Tibial artery (tissue), 4 donors: Measurements from ENCODE around the gene GBP1.

Experiments used
- DNase-seq, 2 donors: peaks; one replicate each; pipeline ENCODE4 v3.0.0-alpha.2; 2019
- H3K27ac ChIP-seq, 2 donors: fragments of 200-600 bp; sonication (generic) in 1 of 2; 1 replicate in 1 of 2; 2 replicates in 1 of 2; pipeline ENCODE4 v1.5.1; 2018 to 2019; ENCODE audit warnings: mild to moderate bottlenecking in 1 of 2
- H3K27me3 ChIP-seq, 2 donors: fragments of 200-600 bp; sonication (generic) in 1 of 2; one replicate each; pipeline versions ENCODE4 v1.5.1 to v1.6.0; 2016 to 2019
- H3K36me3 ChIP-seq, 3 donors: fragments of 200-600 bp; sonication (generic) in 2 of 3; one replicate each; pipeline ENCODE4 v1.5.1; 2016 to 2019; ENCODE audit warnings: mild to moderate bottlenecking in 2 of 3
- H3K4me1 ChIP-seq, 4 donors: fragments of 200-600 bp; sonication (generic) in 2 of 4; 1 replicate in 3 of 4; 2 replicates in 1 of 4; pipeline ENCODE4 v1.5.1; 2016 to 2019
- H3K4me3 ChIP-seq, 2 donors: fragments of 200-600 bp; sonication (generic) in 1 of 2; 1 replicate in 1 of 2; 2 replicates in 1 of 2; pipeline ENCODE4 v1.5.1; 2018 to 2019; ENCODE audit warnings: mild to moderate bottlenecking in 2 of 2
- H3K9me3 ChIP-seq, 3 donors: fragments of 200-600 bp; sonication (generic) in 1 of 3; one replicate each; pipeline ENCODE4 v1.5.1; 2016 to 2019
- CTCF ChIP-seq, 2 experiments: fragments of 200-600 bp in 1 of 2; fragments of 450-650 bp in 1 of 2; IDR thresholded peaks; one replicate each; pipeline ENCODE4 v1.5.1; 2017 to 2019; ENCODE audit warnings: antibody characterized with exemption in 2 of 2, mild to moderate bottlenecking in 1 of 2, moderate library complexity in 1 of 2
- intact Hi-C: fragments of 100-400 bp; cut with DNase I; formaldehyde crosslinking; loops from one replicate; pipeline ENCODE4 v1.15.0; 2023; ENCODE audit warnings: low total_unique reads

GBP1 gene

GRCh38 chr1:89065079-89065868, at the start of gene GBP1:
Gene GBP1, minus strand, starts transcription at chr1:89065208. Its CDS starts 1,974 bp downstream, at chr1:89063234.
- intact Hi-C loops, result no loop called here
- Histone ChIP-seq H3K4me1 (peaks cover 0 to 42% (median 2%) of the 10 kb centered on the region in 4 donors), H3K4me3 (peak within 1 kb of the TSS; percentile 52 to 57), H3K36me3 (peaks cover 0 to 5% (median 3%) of the 10 kb centered on the region in 3 donors), H3K27ac (peak within 1 kb of the TSS; percentile 81), H3K27me3 (no peaks in the 10 kb centered on the region), H3K9me3 (no peaks in the 10 kb centered on the region)
- no peak for TF ChIP-seq CTCF (IDR thresholded peaks at IDR 0.05)
- no peak for DNase-seq

- no peak for TF ChIP-seq CTCF (IDR thresholded peaks at IDR 0.05)
- H3K4me1 ChIP-seq, result no peaks in the 10 kb centered on the region
- intact Hi-C loops, result no loop called here
- peaks cover 97 to 100% (median 98%) of the 10 kb centered on the region in 3 donors for H3K36me3 ChIP-seq
- H3K9me3 ChIP-seq, result no peaks in the 10 kb centered on the region
- no peak overlapping the region for H3K27ac ChIP-seq
- H3K4me3 ChIP-seq, result no peak overlapping the region
- no peaks in the 10 kb centered on the region for H3K27me3 ChIP-seq
- DNase-seq, result no peak
These were observed 49.7 kb upstream of the GBP1 start for GRCh38 chr1:89114662-89115061.

- no peak overlapping the region for H3K27ac ChIP-seq
- no peaks in the 10 kb centered on the region for H3K27me3 ChIP-seq
- no peak for DNase-seq
- no peaks in the 10 kb centered on the region for H3K9me3 ChIP-seq
- peaks cover 98 to 100% (median 98%) of the 10 kb centered on the region in 3 donors for H3K36me3 ChIP-seq
- no peaks in the 10 kb centered on the region for H3K4me1 ChIP-seq
- intact Hi-C loops, result no loop called here
- no peak for TF ChIP-seq CTCF (IDR thresholded peaks at IDR 0.05)
- no peak overlapping the region for H3K4me3 ChIP-seq
These were observed 48.0 kb upstream of the GBP1 start for GRCh38 chr1:89112871-89113613.

GRCh38 chr1:89104687-89105086, 39.7 kb upstream of the GBP1 start:
- no peaks in the 10 kb centered on the region for H3K27me3 ChIP-seq
- DNase-seq, result no peak
- H3K4me3 ChIP-seq, result no peak overlapping the region
- H3K4me1 ChIP-seq, result no peaks in the 10 kb centered on the region
- H3K9me3 ChIP-seq, result no peaks in the 10 kb centered on the region
- intact Hi-C loops, result no loop called here
- TF ChIP-seq CTCF (IDR thresholded peaks at IDR 0.05), result no peak
- peaks cover 51 to 58% (median 54%) of the 10 kb centered on the region in 3 donors for H3K36me3 ChIP-seq
- H3K27ac ChIP-seq, result no peak overlapping the region

- Histone ChIP-seq H3K27ac (no peak overlapping the region), H3K9me3 (no peaks in the 10 kb centered on the region), H3K36me3 (peaks cover 46 to 52% (median 48%) of the 10 kb centered on the region in 3 donors), H3K4me3 (no peak overlapping the region), H3K4me1 (no peaks in the 10 kb centered on the region), H3K27me3 (no peaks in the 10 kb centered on the region)
- no peak for DNase-seq
- intact Hi-C loops, result no loop called here
- no peak for TF ChIP-seq CTCF (IDR thresholded peaks at IDR 0.05)
These were observed 39.1 kb upstream of the GBP1 start for GRCh38 chr1:89104147-89104546.
